Heart left ventricle (tissue), 13 donors: ENCODE data around the gene AKAP6.

ENCODE experiments used
- POLR2A ChIP-seq, 2 donors: fragments of 450-650 bp; IDR thresholded peaks; one replicate each; pipeline ENCODE4 v1.6.1; 2017; ENCODE audit warnings: antibody characterized with exemption in 2 of 2, mild to moderate bottlenecking in 2 of 2, moderate library complexity in 2 of 2
- TF ChIP-seq, protein P1 (sequence below), 12 donors: fragments of 200-600 bp; sonication (generic) in 4 of 12; IDR thresholded peaks; one replicate each; pipeline versions ENCODE4 v1.5.0 to v1.8.0; 2018 to 2022; ENCODE audit warnings: antibody characterized with exemption in 12 of 12, mild to moderate bottlenecking in 5 of 12
- donor health status: ischemic (EF 13 %, LVEDD 7.1; RV severe dilation, severe dysfunction).
- donor health status: DM: no; HTN: yes; CAD: no.
- donor health status: DM: no; HTN: no; CAD: no.
- donor health status: ischemic (EF 25% LVEDD 6.9; RV normal size, moderate dysfunction).
- donor health status: ischemic (EF 25% LVEDD 5.7; RV mildly dilated, moderate dysfunction).
- donor health status: ischemic (EF 35%, LVEDD 5.7; RV mildly dilated, moderate dysfunction).
- donor health status: nonischemic (EF 11% LVEDD 7.7; RV severe dilation, severe dysfunction).
- donor health status: DM: yes; HTN: yes; CAD: no.
- donor health status: PGD.
- donor health status: ischemic (EF 29% LVEDD 5.4; RV normal size, mild dysfunction).
- donor health status: nonischemic (EF 23%, LVEDD 6.1; RV moderate dilation, normal function).

DNA sequence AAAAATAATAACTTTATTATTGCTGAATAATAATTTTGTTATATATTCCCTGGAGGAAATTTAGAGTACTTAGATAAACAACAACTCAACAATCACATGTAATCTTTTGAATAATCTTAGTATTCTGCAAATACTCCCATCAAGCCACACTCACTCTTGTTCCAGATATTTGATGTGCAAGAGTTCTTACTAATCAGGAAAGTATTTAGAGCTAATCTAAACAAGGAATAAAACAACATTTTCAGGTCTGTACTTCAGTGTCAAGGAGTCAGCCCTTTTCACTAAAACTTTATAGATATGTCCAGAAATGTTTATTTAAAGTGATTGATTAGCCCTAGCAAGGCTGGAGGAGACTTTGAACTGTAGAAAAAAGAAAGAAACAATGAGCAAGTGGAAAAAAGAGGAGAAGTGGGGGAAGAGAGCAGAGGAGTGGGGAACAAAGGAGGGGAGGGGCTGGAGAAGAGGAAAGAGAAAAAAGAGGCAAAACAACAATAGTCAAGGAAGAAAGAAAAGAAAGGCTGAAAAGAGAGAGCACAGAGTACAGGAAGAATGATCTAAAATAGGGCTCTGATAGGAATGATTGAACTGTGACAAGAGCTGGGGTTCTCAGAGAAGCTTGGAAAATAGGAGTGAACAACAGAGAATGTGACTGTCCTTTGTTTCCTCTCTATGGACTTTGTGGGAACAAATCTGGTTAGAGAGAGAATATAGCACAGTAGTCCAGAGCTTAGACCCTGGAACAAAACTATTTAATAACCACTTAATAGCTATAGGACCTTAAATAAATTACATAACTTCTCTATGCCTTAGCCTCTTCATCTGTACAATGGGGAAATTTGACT, 238.7 kb downstream of the AKAP6 start:
- TF ChIP-seq, protein P1, sequence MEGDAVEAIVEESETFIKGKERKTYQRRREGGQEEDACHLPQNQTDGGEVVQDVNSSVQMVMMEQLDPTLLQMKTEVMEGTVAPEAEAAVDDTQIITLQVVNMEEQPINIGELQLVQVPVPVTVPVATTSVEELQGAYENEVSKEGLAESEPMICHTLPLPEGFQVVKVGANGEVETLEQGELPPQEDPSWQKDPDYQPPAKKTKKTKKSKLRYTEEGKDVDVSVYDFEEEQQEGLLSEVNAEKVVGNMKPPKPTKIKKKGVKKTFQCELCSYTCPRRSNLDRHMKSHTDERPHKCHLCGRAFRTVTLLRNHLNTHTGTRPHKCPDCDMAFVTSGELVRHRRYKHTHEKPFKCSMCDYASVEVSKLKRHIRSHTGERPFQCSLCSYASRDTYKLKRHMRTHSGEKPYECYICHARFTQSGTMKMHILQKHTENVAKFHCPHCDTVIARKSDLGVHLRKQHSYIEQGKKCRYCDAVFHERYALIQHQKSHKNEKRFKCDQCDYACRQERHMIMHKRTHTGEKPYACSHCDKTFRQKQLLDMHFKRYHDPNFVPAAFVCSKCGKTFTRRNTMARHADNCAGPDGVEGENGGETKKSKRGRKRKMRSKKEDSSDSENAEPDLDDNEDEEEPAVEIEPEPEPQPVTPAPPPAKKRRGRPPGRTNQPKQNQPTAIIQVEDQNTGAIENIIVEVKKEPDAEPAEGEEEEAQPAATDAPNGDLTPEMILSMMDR (IDR thresholded peaks at IDR 0.05): no peak
- no peak for TF ChIP-seq POLR2A (IDR thresholded peaks at IDR 0.05)
